ENCODE measurements around the gene CCDC78.
"Not testable (repeated sequence)": the region's sequence is repeated elsewhere in the genome, so short reads cannot be mapped to it uniquely, and the experiment has no call there.

DNA sequence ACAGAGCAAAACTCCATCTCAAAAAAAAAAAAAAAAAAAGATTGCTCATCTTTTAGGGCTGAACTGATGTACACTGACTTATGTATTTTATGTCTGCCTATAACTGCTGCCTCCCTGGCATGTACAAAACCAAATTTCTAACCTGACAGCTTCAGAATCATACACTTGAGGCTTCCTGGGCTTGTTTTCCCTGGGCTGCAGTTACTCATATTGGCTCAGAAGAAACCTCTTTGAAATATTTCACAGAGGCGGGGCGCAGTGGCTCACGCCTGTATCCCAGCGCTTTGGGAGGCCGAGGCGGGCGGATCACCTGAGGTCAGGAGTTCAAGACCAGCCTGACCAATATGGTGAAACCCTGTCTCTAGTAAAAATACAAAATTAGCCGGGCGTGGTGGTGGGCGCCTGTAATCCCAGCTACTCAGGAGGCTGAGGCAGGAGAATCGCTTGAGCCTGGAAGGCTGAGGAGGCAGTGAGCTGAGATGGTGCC, 27.9 kb upstream of the CCDC78 start:
- TF ChIP-seq, protein P1, sequence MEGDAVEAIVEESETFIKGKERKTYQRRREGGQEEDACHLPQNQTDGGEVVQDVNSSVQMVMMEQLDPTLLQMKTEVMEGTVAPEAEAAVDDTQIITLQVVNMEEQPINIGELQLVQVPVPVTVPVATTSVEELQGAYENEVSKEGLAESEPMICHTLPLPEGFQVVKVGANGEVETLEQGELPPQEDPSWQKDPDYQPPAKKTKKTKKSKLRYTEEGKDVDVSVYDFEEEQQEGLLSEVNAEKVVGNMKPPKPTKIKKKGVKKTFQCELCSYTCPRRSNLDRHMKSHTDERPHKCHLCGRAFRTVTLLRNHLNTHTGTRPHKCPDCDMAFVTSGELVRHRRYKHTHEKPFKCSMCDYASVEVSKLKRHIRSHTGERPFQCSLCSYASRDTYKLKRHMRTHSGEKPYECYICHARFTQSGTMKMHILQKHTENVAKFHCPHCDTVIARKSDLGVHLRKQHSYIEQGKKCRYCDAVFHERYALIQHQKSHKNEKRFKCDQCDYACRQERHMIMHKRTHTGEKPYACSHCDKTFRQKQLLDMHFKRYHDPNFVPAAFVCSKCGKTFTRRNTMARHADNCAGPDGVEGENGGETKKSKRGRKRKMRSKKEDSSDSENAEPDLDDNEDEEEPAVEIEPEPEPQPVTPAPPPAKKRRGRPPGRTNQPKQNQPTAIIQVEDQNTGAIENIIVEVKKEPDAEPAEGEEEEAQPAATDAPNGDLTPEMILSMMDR (IDR thresholded peaks at IDR 0.05 in 2 of 3, conservative IDR thresholded peaks at IDR 0.05 in 1 of 3; ENCODE audit: borderline replicate concordance in 1 of 3, insufficient read depth in 1 of 3, low read depth in 2 of 3, low read length in 2 of 3): not testable (repeated sequence)
- TF ChIP-seq, protein P2, sequence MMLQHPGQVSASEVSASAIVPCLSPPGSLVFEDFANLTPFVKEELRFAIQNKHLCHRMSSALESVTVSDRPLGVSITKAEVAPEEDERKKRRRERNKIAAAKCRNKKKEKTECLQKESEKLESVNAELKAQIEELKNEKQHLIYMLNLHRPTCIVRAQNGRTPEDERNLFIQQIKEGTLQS (IDR thresholded peaks at IDR 0.05): not testable (repeated sequence)
- not testable (repeated sequence) for TF ChIP-seq JUND (IDR thresholded peaks at IDR 0.05); POLR2A (IDR thresholded peaks at IDR 0.05; ENCODE audit: borderline replicate concordance, extremely low read depth, insufficient read depth, insufficient read length); EZH2 (IDR thresholded peaks at IDR 0.05); EZH2phosphoT487 (IDR thresholded peaks at IDR 0.05; ENCODE audit: borderline replicate concordance); POLR2AphosphoS5 (IDR thresholded peaks at IDR 0.05; ENCODE audit: low read depth, low read length); ELF1 (IDR thresholded peaks at IDR 0.05; ENCODE audit: borderline replicate concordance, low read depth); EGR1 (IDR thresholded peaks at IDR 0.05; ENCODE audit: low read depth)
- TF ChIP-seq, protein P3, sequence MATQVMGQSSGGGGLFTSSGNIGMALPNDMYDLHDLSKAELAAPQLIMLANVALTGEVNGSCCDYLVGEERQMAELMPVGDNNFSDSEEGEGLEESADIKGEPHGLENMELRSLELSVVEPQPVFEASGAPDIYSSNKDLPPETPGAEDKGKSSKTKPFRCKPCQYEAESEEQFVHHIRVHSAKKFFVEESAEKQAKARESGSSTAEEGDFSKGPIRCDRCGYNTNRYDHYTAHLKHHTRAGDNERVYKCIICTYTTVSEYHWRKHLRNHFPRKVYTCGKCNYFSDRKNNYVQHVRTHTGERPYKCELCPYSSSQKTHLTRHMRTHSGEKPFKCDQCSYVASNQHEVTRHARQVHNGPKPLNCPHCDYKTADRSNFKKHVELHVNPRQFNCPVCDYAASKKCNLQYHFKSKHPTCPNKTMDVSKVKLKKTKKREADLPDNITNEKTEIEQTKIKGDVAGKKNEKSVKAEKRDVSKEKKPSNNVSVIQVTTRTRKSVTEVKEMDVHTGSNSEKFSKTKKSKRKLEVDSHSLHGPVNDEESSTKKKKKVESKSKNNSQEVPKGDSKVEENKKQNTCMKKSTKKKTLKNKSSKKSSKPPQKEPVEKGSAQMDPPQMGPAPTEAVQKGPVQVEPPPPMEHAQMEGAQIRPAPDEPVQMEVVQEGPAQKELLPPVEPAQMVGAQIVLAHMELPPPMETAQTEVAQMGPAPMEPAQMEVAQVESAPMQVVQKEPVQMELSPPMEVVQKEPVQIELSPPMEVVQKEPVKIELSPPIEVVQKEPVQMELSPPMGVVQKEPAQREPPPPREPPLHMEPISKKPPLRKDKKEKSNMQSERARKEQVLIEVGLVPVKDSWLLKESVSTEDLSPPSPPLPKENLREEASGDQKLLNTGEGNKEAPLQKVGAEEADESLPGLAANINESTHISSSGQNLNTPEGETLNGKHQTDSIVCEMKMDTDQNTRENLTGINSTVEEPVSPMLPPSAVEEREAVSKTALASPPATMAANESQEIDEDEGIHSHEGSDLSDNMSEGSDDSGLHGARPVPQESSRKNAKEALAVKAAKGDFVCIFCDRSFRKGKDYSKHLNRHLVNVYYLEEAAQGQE (IDR thresholded peaks at IDR 0.05; ENCODE audit: low read depth): not testable (repeated sequence)

Measured in HCT116 (cell line).